Measurements from ENCODE around the gene LNX1.

DNA sequence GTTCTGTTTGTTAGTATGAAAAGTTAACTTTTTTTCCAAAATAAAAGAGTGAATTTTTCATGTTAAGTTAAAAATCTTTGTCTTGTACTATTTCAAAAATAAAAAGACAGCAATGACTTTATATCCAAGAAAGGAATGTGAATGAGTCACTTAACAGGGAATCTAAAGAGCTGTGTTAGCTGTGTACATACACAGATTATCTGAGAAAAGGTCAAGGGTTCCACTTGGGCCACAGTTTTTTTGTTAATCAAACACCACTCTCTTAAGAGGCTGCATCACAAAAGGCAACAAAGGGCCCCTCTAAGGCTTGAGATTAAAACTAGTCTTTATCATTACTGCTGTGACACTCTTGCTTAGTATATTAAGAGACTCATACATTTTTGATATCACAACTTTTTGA, 131.7 kb downstream of the LNX1 start:
- TF ChIP-seq, protein P1, sequence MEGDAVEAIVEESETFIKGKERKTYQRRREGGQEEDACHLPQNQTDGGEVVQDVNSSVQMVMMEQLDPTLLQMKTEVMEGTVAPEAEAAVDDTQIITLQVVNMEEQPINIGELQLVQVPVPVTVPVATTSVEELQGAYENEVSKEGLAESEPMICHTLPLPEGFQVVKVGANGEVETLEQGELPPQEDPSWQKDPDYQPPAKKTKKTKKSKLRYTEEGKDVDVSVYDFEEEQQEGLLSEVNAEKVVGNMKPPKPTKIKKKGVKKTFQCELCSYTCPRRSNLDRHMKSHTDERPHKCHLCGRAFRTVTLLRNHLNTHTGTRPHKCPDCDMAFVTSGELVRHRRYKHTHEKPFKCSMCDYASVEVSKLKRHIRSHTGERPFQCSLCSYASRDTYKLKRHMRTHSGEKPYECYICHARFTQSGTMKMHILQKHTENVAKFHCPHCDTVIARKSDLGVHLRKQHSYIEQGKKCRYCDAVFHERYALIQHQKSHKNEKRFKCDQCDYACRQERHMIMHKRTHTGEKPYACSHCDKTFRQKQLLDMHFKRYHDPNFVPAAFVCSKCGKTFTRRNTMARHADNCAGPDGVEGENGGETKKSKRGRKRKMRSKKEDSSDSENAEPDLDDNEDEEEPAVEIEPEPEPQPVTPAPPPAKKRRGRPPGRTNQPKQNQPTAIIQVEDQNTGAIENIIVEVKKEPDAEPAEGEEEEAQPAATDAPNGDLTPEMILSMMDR (IDR thresholded peaks at IDR 0.05): no peak
- no peak for TF ChIP-seq POLR2A (IDR thresholded peaks at IDR 0.05; ENCODE audit: low read length)
- TF ChIP-seq, protein P2, sequence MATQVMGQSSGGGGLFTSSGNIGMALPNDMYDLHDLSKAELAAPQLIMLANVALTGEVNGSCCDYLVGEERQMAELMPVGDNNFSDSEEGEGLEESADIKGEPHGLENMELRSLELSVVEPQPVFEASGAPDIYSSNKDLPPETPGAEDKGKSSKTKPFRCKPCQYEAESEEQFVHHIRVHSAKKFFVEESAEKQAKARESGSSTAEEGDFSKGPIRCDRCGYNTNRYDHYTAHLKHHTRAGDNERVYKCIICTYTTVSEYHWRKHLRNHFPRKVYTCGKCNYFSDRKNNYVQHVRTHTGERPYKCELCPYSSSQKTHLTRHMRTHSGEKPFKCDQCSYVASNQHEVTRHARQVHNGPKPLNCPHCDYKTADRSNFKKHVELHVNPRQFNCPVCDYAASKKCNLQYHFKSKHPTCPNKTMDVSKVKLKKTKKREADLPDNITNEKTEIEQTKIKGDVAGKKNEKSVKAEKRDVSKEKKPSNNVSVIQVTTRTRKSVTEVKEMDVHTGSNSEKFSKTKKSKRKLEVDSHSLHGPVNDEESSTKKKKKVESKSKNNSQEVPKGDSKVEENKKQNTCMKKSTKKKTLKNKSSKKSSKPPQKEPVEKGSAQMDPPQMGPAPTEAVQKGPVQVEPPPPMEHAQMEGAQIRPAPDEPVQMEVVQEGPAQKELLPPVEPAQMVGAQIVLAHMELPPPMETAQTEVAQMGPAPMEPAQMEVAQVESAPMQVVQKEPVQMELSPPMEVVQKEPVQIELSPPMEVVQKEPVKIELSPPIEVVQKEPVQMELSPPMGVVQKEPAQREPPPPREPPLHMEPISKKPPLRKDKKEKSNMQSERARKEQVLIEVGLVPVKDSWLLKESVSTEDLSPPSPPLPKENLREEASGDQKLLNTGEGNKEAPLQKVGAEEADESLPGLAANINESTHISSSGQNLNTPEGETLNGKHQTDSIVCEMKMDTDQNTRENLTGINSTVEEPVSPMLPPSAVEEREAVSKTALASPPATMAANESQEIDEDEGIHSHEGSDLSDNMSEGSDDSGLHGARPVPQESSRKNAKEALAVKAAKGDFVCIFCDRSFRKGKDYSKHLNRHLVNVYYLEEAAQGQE (IDR thresholded peaks at IDR 0.05): no peak
- TF ChIP-seq ZFP36 (IDR thresholded peaks at IDR 0.05; ENCODE audit: borderline replicate concordance, partially characterized antibody): no peak
- no peak for TF ChIP-seq NFE2L2 (conservative IDR thresholded peaks at IDR 0.05; ENCODE audit: low read length)
- TF ChIP-seq SMC3 (IDR thresholded peaks at IDR 0.05): no peak
- TF ChIP-seq, protein P3, sequence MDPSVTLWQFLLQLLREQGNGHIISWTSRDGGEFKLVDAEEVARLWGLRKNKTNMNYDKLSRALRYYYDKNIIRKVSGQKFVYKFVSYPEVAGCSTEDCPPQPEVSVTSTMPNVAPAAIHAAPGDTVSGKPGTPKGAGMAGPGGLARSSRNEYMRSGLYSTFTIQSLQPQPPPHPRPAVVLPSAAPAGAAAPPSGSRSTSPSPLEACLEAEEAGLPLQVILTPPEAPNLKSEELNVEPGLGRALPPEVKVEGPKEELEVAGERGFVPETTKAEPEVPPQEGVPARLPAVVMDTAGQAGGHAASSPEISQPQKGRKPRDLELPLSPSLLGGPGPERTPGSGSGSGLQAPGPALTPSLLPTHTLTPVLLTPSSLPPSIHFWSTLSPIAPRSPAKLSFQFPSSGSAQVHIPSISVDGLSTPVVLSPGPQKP (IDR thresholded peaks at IDR 0.05; ENCODE audit: low read depth, low read length): no peak
- TF ChIP-seq CHD2 (IDR thresholded peaks at IDR 0.05; ENCODE audit: low read length, partially characterized antibody): no peak
- TF ChIP-seq EHMT2 (IDR thresholded peaks at IDR 0.05; ENCODE audit: low read depth): no peak
- TF ChIP-seq MAFK (IDR thresholded peaks at IDR 0.05; ENCODE audit: partially characterized antibody): no peak
